ENCODE data around the gene PLEKHA7.
"Not testable (repeated sequence)": the region's sequence is repeated elsewhere in the genome, so short reads cannot be mapped to it uniquely, and the experiment has no call there.

Gene PLEKHA7

GRCh38 chr11:17004486-17005148 is 9.6 kb downstream of the PLEKHA7 start:
- no peak for DNase-seq

- no peak for DNase-seq
Measured at GRCh38 chr11:17003426-17003825, 10.8 kb downstream of the PLEKHA7 start.

- DNase-seq = no peak
Measured at GRCh38 chr11:17002543-17002942, 11.7 kb downstream of the PLEKHA7 start.

- no peak for DNase-seq
Measured at GRCh38 chr11:17001806-17002205, 12.4 kb downstream of the PLEKHA7 start.

- no peak for DNase-seq
Measured at GRCh38 chr11:17000987-17001386, 13.2 kb downstream of the PLEKHA7 start.

GRCh38 chr11:17000253-17000652 is 14.0 kb downstream of the PLEKHA7 start:
- DNase-seq = not testable (repeated sequence)

- no peak for DNase-seq
Measured at GRCh38 chr11:16999116-16999515, 15.1 kb downstream of the PLEKHA7 start.

- no peak for DNase-seq
Measured at GRCh38 chr11:16997624-16998023, 16.6 kb downstream of the PLEKHA7 start.

GRCh38 chr11:16993495-16993894 is 20.7 kb downstream of the PLEKHA7 start:
- DNase-seq = no peak

GRCh38 chr11:16992846-16993245 is 21.4 kb downstream of the PLEKHA7 start:
- DNase-seq = no peak

GRCh38 chr11:16989554-16989953 is 24.7 kb downstream of the PLEKHA7 start:
- DNase-seq = no peak

GRCh38 chr11:16987205-16987568 is 27.0 kb downstream of the PLEKHA7 start:
- DNase-seq = no peak

- DNase-seq = no peak
Measured at GRCh38 chr11:16986434-16987204, 27.6 kb downstream of the PLEKHA7 start.

- DNase-seq = no peak
Measured at GRCh38 chr11:16985297-16985696, 28.9 kb downstream of the PLEKHA7 start.

GRCh38 chr11:16984229-16984628 is 30.0 kb downstream of the PLEKHA7 start:
- DNase-seq = no peak

GRCh38 chr11:16982809-16983208 is 31.4 kb downstream of the PLEKHA7 start:
- DNase-seq = no peak

- DNase-seq = no peak
Measured at GRCh38 chr11:16982256-16982671, 31.9 kb downstream of the PLEKHA7 start.

GRCh38 chr11:16981651-16982194 is 32.5 kb downstream of the PLEKHA7 start:
- DNase-seq = no peak

GRCh38 chr11:16979703-16980622 is 34.3 kb downstream of the PLEKHA7 start:
- no peak for DNase-seq

GRCh38 chr11:16977994-16978315 is 36.3 kb downstream of the PLEKHA7 start:
- no peak for DNase-seq

- no peak for DNase-seq
Measured at GRCh38 chr11:16977136-16977993, 36.8 kb downstream of the PLEKHA7 start.

- DNase-seq = no peak
Measured at GRCh38 chr11:16976379-16976778, 37.8 kb downstream of the PLEKHA7 start.
